Heart right ventricle (tissue), 16 donors: ENCODE data around the gene C22orf15. TPM values are rescaled to one million over a fixed set of nuclear protein-coding genes. Genes with fewer than 3 reads are reported as not detected.
A peak's percentile ranks its signal among the peaks of the same experiment; 100 is the strongest.

Source experiments
- ATAC-seq, 8 donors: fragments of 200-7000 bp; cut with Tn5 transposase; one replicate each; pipeline ENCODE4 v1.9.1; 2020; ENCODE audit warnings: mild to moderate bottlenecking in 8 of 8, moderate library complexity in 8 of 8, moderate number of reproducible peaks in 1 of 8
- DNase-seq, 2 donors: peaks; one replicate each; pipeline ENCODE4 v3.0.0-alpha.2; 2020
- H3K27ac ChIP-seq, 10 donors: fragments of 200-600 bp; sonication (generic) in 2 of 10; one replicate each; pipeline versions ENCODE4 v1.5.0 to v1.8.0; 2020 to 2022; ENCODE audit warnings: mild to moderate bottlenecking in 3 of 10
- H3K27me3 ChIP-seq, 7 donors: fragments of 200-600 bp; one replicate each; pipeline ENCODE4 v1.8.0; 2021 to 2022; ENCODE audit warnings: mild to moderate bottlenecking in 2 of 7
- H3K36me3 ChIP-seq, 9 donors: fragments of 200-600 bp; sonication (generic) in 1 of 9; one replicate each; pipeline versions ENCODE4 v1.5.0 to v1.8.0; 2020 to 2022; ENCODE audit warnings: mild to moderate bottlenecking in 2 of 9
- H3K4me1 ChIP-seq, 9 donors: fragments of 200-600 bp; sonication (generic) in 1 of 9; one replicate each; pipeline versions ENCODE4 v1.5.0 to v1.8.0; 2020 to 2022; ENCODE audit warnings: mild to moderate bottlenecking in 4 of 9
- H3K4me3 ChIP-seq, 10 donors: fragments of 200-600 bp; sonication (generic) in 2 of 10; one replicate each; pipeline versions ENCODE4 v1.5.0 to v1.8.0; 2020 to 2022; ENCODE audit warnings: mild to moderate bottlenecking in 7 of 10, moderate library complexity in 2 of 10
- H3K9me3 ChIP-seq, 11 donors: fragments of 200-600 bp in 10 of 11; sonication (generic) in 2 of 11; one replicate each; pipeline versions ENCODE4 v1.5.0 to v1.8.0; 2013 to 2022; ENCODE audit warnings: mild to moderate bottlenecking in 2 of 11, control low read depth in 1 of 11, moderate library complexity in 1 of 11
- WGBS, 2 donors: extraction: QIAGEN DNeasy Blood & Tissue Kit; methylation state at CpG; one replicate each; pipeline ENCODE4 v1.1.7; 2013; ENCODE audit warnings: inconsistent platforms in 1 of 2; 5-methylcytosine and 5-hydroxymethylcytosine counted together
- intact Hi-C, 10 donors: fragments of 100-400 bp; cut with DNase I; formaldehyde crosslinking; loops; one replicate each; pipeline versions ENCODE4 v1.11.1 to v1.14.2; 2022
- polyA plus RNA-seq, 2 donors: library from polyadenylated mRNA; stranded (reverse); fragments of 200-250 nt; gene quantifications; one replicate each; pipeline ENCODE4 v1.2.3, GENCODE V29; 2013
- total RNA-seq, 10 donors: library from RNA; stranded (reverse); fragmentation: NEBNext Ultra II Directional in 3 of 10; extraction: Animal tissue kit (Norgen Biotek cat#: 25700) in 3 of 10; gene quantifications; one replicate each; pipeline versions ENCODE4 v1.2.1 to v1.2.4, GENCODE V29; 2021 to 2023
- TF ChIP-seq, protein P1 (sequence below), 9 donors: fragments of 200-600 bp; sonication (generic) in 2 of 9; IDR thresholded peaks; one replicate each; pipeline versions ENCODE4 v1.5.0 to v1.8.0; 2021 to 2022; ENCODE audit warnings: antibody characterized with exemption in 9 of 9, mild to moderate bottlenecking in 5 of 9, moderate library complexity in 1 of 9
- donor health status: Arrhythmogenic right ventricular cardiomyopathy.
- donor health status: ischemic (EF 13 %, LVEDD 7.1; RV severe dilation, severe dysfunction).
- donor health status: healthy with polysubstance abuse.
- donor health status: DM: no; HTN: yes; CAD: no.
- donor health status: DM: no; HTN: no; CAD: no.
- donor health status: ischemic (EF 25% LVEDD 6.9; RV normal size, moderate dysfunction).
- donor health status: ischemic (EF 25% LVEDD 5.7; RV mildly dilated, moderate dysfunction).
- donor health status: healthy.
- donor health status: DM: yes; HTN: yes; CAD: no.
- donor health status: Ischemic cardiomyopathy.
- donor health status: ischemic (EF 35%, LVEDD 5.7; RV mildly dilated, moderate dysfunction).
- donor health status: nonischemic (EF 11% LVEDD 7.7; RV severe dilation, severe dysfunction).
- donor health status: DM: yes; HTN: yes; CAD: no.
- donor health status: PGD.
- donor health status: ischemic (EF 29% LVEDD 5.4; RV normal size, mild dysfunction).
- donor health status: nonischemic (EF 23%, LVEDD 6.1; RV moderate dilation, normal function).

The C22orf15 gene
- total and polyA plus RNA-seq, 12 donors, result 0.12 to 0.66 TPM; not detected in 10

DNA sequence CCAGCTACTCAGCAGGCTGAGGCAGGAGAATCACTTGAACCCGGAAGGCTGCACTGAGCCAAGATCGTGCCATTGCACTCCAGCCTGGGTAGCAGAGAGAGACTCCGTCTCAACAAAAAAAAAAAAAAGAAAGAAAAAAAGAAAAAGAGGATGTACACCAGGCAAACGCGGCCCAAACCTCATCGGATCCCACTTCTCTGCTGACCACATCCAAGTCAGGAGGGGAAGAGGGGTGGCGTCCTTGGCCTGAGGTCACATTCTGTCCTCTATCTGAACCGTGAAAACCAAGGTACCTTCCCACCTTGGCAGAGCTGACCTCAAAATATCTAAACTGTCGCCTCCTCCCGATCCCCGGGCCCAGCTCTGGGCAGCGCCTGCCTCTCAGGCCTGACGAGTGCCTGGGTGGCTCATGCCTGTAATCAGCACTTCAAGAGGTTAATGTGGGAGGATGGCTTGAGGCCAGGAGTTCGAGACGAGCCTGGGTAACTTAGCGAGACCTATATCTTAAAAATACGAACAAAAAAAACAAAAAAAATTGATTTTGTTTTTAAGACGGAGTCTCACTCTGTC, 46.9 kb upstream of the C22orf15 start:
- H3K36me3 ChIP-seq, result peaks cover 0 to 42% (median 7%) of the 10 kb centered on the region in 9 donors
- TF ChIP-seq, protein P1, sequence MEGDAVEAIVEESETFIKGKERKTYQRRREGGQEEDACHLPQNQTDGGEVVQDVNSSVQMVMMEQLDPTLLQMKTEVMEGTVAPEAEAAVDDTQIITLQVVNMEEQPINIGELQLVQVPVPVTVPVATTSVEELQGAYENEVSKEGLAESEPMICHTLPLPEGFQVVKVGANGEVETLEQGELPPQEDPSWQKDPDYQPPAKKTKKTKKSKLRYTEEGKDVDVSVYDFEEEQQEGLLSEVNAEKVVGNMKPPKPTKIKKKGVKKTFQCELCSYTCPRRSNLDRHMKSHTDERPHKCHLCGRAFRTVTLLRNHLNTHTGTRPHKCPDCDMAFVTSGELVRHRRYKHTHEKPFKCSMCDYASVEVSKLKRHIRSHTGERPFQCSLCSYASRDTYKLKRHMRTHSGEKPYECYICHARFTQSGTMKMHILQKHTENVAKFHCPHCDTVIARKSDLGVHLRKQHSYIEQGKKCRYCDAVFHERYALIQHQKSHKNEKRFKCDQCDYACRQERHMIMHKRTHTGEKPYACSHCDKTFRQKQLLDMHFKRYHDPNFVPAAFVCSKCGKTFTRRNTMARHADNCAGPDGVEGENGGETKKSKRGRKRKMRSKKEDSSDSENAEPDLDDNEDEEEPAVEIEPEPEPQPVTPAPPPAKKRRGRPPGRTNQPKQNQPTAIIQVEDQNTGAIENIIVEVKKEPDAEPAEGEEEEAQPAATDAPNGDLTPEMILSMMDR (IDR thresholded peaks at IDR 0.05), result no peak
- H3K27ac ChIP-seq, result peak overlapping the region in 2 of 10 donors; percentile 41 to 59
- peak overlapping the region in 9 of 10 donors; percentile 69 to 91 (median 78) for H3K4me3 ChIP-seq
- H3K4me1 ChIP-seq, result peaks cover 0 to 22% (median 13%) of the 10 kb centered on the region in 9 donors
- ATAC-seq (no peak), DNase-seq (no peak)
- 71 to 74% methylated on average over 18 of the region's 18 CpGs for WGBS, 2 donors
- no peaks in the 10 kb centered on the region for H3K9me3 ChIP-seq
- no peaks in the 10 kb centered on the region for H3K27me3 ChIP-seq
- intact Hi-C loops, result loop anchor here in 1 of 10 donors (2.0 kb wide), 1 partner anchor 35 kb away; the partner anchor contains the start of gene ZNF70

DNA sequence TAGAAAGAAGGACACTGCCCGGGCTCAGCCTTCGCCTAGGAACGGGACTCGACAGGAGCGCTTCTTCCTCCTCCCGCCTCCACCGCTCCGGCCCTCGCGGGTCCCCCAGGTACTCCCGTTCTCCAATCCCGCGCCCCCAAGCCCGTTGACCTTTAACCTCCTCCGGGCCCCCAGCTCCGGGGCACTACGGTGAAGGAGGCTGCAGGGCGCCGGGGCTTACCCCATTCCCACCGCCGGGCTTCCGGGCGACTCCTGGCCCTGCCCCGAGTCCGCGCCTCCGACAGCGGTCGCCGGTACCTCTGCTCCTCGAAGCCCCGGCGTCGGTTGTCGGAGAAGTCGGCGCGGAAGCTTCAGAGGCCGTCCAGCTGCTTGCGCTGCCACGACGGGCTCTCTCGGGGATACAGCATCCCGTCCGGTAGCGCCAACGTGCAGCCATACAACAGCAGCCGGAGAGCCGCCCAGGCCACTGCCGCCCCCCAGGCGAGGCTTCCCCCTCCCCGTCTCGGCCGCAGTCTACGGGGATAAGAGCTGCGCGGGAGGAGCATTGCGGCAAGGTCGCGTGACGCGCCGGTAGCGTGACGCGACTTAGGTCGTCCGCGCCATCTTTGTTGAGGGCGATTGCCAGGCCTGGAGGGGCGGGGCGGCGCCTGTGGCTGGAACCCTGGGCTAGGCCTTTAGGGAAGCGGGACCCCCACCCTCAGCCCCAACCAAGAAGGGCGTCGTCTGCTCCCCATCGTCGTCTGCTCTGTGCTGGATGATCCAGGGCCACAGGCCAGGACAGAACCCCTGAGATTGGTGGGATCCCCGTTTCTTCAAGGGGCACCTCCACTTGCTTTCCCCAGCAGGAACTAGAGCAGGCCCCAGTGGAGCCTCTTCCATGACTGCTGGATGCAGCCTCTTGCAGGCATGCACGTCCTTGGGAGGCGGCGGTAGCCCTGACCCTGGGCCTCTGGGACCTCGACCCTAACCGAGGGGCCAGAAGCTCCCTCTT, 45.7 kb upstream of the C22orf15 start:
- Histone ChIP-seq H3K4me3 (peak overlapping the region; percentile 54 to 91 (median 78)), H3K9me3 (no peaks in the 10 kb centered on the region), H3K36me3 (peaks cover 0 to 30% (median 6%) of the 10 kb centered on the region in 9 donors), H3K27me3 (no peaks in the 10 kb centered on the region), H3K27ac (peak overlapping the region; percentile 23 to 84 (median 68)), H3K4me1 (peaks cover 0 to 22% (median 13%) of the 10 kb centered on the region in 9 donors)
- intact Hi-C loops, result loop anchor here in 1 of 10 donors (2.0 kb wide), 1 partner anchor 34 kb away; the partner anchor contains the start of gene ZNF70
- peak; percentile 85 to 90 for DNase-seq
- ATAC-seq, result peak; percentile 93 to 98 (median 97)
- 5% methylated on average over 84 of the region's 84 CpGs for WGBS, 2 donors
- TF ChIP-seq, protein P1 (IDR thresholded peaks at IDR 0.05), result peak in 1 of 9 donors; percentile 5

DNA sequence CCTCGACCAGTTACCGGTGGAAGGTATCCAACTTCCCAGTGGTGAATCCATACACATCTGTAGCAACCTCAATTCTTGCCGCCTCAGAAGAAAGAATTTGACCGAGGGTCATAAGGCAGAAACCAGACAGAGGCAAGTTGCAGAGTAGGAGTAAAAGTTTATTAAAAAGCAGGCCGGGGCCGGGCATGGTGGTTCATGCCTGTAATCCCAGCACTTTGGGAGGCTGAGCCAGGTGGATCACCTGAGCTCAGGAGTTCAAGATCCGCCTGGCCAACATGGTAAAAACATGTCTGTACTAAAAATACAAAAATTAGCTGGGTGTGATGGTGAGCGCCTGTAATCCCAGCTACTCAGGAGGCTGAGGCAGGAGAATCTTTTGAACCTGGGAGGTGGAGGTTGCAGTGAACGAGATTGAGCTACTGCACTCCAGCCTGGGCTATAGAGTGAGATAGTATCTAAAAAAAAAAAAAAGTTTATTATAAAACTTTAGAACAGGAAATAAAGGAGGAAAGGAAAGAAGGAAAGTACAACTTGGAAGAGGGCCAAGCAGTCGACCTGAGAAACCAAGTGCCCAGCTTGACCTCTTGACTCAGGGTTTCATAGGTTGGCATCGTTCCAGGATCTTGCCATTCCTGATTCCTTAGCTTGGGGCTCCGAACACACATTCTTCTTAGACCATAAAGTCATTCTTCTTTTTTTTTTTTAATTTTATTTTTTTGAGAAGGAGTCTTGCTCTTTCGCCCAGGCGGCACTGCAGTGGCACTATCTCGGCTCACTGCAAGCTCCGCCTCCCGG, 44.2 kb upstream of the C22orf15 start:
- TF ChIP-seq, protein P1 (IDR thresholded peaks at IDR 0.05), result no peak
- H3K4me3 ChIP-seq, result no peak overlapping the region
- ATAC-seq, result no peak
- H3K27ac ChIP-seq, result no peak overlapping the region
- peaks cover 0 to 15% (median 0%) of the 10 kb centered on the region in 9 donors for H3K36me3 ChIP-seq
- peaks cover 0 to 22% (median 13%) of the 10 kb centered on the region in 9 donors for H3K4me1 ChIP-seq
- WGBS, 2 donors, result 90 to 91% methylated on average over 17 of the region's 17 CpGs
- H3K9me3 ChIP-seq, result no peaks in the 10 kb centered on the region
- intact Hi-C loops, result no loop called here
- no peaks in the 10 kb centered on the region for H3K27me3 ChIP-seq
- no peak for DNase-seq
